COR-L47 (cell line): ENCODE results near the gene UBN1.
A peak's percentile ranks its signal among the peaks of the same experiment; 100 is the strongest.

Experiments
- DNase-seq: peaks from one replicate; lab custom pipeline; 2025; lab: John Stamatoyannopoulos, UW

Gene UBN1

DNA sequence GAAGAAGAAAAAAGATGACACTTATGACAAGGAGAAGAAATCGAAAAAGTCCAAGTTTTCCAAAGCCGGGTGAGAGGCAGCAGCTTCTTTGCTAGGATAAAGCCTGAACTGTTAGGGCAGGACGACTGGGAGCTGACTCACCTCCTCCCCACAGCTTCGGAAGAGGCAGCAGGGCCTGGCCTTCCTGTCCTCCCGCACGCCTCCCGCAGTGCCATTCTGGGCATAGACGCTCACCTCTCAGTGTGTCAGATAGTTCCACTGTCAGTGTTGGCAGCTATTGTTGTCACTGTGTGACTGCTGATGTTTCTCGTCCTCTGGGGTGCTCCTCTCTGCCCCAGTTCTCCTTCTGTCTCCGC is 12.6 kb downstream of the UBN1 start:
- no peak for DNase-seq

DNA sequence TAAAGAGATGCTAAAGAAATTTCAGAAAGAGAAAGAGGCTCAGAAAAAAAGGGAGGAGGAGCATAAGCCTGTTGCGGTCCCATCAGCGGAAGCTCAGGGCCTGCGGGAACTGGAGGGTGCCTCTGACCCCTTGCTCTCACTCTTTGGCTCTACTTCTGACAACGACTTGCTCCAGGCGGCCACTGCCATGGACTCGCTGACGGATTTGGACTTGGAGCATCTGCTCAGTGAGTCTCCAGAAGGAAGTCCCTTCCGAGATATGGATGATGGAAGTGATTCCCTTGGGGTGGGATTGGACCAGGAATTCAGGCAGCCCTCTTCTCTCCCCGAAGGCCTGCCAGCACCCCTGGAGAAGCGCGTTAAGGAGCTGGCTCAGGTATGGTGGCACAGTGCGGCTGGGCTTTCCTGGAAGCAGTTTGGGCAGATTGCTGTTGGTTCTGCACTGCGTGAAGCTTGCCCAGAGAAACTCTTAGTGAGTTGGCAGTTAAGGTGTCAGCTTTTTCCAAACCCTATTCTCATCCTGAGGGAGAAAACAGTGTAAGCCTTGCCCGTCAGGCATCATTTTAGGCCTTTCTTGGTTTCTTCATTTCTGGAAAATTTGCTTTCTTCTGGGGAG is 13.6 kb downstream of the UBN1 start:
- no peak for DNase-seq

DNA sequence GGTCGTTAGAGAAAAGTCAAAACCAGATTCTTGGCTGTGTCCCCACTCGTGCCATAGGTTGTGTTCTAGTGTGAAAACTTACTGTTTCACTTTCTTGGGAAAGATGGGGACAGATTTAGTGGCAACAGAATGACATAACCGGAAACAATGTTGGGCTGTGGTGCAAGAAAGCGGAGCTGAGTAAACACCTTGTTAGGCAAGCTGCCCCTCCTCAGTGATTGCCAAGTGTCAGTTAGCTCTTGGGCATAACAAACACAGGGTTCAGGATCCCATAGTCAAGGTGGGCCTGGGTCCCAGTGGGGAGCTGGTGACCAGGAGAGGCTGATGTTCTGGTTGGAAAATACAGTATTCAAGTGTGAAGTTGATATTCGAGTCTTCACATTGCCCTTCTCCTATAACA is 15.4 kb downstream of the UBN1 start:
- DNase-seq, result no peak

- DNase-seq, result no peak
Observed at GRCh38 chr16:4864728-4865127, 17.4 kb downstream of the UBN1 start.

DNA sequence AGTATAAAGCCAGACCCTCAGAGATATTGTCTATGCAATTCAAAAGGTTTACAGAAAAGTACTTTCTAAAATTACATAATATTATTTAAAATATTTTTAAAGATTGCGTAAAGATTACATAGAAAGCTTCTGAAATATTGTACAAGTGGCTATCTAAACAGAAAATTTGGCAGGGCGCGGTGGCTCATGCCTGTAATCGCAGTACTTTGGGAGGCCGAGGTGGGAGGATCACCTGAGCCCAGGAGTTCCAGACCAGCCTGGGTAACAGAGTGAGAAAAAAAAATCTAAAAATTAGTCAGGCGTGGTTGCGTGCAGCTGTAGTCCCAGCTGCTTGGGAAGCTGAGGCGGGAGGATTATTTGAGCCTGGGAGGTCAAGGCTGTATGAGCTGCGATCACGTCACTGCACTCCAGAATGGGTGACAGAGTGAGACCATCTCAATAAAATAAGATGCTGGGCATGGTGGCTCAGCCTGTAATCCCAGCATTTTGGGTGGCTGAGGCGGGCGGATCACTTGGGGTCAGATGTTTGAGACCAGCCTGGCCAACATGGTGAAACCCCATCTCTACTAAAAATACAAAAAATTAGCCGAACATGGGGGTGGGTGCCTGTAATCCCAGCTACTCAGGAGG is 18.1 kb downstream of the UBN1 start:
- no peak for DNase-seq

DNA sequence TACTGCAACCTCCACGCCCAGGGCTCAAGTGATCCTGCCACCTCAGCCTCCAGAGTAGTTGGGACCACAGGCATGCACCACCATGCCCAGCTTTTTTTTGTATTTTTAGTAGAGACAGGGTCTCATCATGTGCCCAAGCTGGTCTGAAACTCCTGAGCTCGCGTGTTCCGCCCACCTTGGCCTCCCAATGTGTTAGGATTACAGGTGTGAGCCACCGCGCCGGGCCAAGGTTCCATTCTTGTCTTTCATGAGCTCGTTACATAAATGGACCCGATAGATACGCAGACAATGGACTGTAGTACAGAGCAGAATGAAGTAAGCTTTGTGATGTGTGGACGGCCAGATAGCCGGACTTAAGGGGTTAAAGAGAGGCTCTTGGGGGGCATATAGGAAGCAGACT is 19.3 kb downstream of the UBN1 start:
- DNase-seq, result no peak

DNA sequence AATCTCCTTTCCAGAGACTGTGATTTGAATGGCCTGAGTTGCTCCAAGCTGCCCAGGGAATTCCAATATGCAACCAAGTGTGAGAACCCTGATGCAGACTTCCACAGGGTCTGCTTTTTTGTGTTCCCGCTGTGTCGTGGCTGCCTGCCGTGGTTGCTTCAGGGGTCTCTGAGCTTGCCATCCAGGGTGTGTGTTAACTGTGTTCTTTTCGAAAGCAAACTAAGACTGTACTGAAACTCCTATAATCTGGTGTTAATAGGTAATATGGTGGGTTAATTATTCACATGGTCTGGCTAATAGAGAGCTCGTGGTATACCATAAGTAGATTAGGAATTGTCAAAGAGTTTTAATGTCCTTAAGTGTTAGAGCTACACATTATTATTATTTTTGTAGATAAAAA is 20.7 kb downstream of the UBN1 start:
- DNase-seq, result no peak

DNA sequence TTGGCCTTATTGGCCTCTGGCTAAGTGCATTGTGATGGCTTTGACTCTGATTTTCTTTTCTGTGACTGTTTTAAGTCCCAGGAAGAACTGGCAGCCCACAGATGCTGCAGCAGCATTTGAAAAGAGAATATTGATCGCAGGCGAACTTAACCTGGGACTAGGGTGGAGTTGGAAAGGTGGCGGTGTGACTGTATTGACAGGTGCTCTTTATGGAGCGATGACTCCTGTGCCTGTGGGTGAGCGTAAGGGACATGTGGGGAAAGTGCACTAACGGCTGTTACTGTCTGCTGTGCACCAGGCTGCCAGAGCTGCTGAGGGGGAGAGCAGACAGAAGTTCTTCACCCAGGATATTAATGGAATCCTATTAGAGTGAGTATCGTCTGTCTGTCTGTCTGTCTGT is 21.3 kb downstream of the UBN1 start:
- no peak for DNase-seq

DNA sequence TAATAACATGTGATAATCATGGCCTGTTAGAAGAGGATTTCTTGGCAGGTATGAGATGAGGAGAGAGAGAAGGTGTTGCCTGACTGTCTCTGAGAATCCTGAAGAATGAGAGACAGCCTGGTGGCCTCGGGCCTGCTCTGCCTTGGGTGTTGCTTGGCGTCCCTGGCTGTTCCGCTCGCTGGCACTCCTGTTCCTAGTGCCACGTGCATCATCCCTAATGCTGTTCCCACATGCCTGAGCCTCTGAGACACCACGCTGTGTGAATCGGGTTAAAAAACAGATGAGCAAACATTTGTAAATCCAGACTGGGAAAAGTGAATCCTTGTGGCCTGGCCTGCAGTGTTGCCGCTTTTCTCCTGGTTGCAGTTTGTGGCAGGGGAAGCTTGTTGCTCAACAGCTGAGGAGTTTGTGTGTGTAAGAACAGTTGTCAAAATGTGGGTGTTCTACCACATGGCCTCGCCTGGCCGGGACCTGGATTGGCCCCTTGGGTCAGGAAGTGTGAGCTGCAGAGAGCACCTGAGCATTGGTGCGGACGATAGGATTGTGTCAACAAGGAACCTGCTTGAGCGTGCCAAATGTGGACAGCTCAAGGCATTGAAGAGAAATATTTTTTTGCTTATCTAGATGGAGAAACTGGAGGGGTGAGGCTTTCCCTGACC is 22.0 kb downstream of the UBN1 start:
- no peak for DNase-seq

DNA sequence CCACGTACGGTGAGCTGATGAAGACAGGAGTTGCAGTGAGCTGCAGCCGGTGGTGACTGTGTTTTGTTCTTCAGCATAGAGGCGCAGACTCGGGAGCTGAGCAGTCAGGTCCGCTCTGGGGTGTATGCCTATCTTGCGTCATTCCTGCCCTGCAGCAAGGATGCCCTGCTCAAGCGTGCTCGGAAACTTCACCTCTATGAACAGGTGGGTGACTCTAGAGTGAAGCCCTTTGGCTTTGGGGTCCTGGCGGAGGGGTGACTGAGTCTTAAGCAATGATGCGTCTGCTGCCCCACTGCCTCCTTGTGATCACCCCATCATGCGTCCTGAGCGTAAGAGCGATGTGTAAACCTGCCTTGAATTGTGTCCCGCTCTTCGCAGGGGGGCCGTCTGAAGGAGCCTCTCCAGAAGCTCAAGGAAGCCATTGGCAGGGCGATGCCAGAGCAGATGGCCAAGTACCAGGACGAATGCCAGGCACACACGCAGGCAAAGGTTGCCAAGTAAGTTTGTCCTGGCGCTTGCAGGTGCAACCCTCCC is 22.9 kb downstream of the UBN1 start:
- no peak for DNase-seq

GRCh38 chr16:4871071-4871470 is 23.8 kb downstream of the UBN1 start:
- no peak for DNase-seq

GRCh38 chr16:4873091-4873490 is 25.8 kb downstream of the UBN1 start:
- no peak for DNase-seq

DNA sequence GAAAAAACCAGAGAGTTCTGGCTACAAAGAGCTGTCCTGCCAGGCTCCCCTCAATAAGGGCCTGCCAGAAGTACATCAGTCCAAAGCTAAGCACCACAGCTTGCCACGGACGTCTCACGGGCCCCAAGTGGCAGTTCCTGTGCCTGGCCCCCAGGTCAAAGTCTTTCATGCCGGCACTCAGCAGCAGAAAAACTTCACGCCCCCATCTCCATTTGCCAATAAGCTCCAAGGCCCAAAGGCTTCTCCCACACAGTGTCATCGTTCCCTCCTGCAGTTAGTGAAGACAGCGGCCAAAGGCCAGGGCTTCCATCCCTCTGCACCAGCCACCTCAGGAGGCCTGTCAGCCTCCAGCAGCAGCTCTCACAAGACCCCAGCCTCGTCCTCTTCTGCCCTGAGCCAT is 27.4 kb downstream of the UBN1 start:
- no peak for DNase-seq

DNA sequence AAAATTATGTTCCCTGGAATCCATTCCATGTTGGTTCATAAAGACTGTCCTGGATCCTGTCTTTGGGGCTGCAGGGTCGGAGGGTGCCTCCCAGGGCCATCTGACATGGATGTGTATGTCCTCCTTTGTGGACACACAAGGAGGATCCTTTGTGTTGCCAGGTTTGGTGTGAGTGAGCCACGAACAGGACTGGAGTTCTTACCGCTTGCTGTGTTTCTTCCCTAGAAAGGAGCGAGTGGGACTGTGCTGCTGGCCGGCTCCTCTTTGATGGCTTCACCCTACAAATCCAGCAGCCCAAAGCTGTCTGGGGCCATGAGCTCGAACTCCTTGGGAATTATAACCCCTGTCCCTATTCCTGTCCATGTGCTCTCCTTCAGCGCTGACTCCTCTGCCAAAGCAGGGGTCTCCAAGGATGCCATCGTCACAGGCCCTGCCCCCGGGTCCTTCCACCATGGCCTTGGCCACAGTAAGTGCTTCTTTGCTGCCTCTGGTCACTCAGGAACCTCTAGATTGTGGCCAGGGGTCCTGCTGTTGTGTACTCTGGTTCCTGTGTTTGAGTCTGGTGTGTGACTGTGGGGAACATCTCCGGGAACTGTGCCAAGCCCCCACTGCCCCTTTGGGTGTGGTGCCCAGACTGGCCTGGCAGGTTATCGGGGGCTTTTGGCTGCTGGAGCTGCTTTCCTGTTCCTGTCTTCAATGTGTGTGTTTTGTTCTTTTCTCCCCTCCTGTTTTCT is 29.5 kb downstream of the UBN1 start:
- DNase-seq, result no peak

DNA sequence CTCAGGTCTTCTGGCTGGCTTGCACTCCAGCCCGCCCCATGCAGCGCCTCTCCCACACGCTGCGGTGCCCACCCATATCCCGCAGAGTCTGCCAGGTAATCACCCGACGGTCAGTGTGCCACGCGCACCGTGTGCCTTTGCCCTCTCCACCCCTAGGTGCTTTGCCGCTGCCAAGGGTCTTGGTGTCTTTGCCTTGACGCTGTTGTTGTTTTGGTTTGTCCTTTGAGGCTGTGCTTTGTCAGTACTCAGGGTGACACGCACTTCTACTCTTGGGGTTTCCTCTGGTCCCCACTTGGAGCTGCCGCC is 30.1 kb downstream of the UBN1 start:
- no peak for DNase-seq

DNA sequence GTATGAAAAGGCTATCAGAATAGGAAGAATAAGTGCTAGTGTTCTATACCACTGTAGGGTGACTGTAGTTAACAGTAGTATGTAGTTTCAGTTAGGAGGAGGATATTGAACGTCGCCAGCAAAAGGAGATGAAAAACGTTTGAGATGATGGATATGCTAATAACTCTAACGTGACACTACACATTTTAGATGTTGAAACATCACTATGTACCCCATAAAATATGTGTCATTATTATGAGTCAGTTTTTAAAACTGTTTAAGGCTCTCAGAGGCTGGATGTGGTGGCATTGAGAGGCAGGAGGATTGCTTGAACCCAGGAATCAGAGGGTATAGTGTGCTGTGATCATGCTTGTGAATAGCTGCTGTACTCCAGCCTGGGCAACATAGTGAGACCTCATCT is 31.8 kb downstream of the UBN1 start:
- no peak for DNase-seq

- DNase-seq, result no peak
Observed at GRCh38 chr16:4880006-4880580, 32.8 kb downstream of the UBN1 start.

GRCh38 chr16:4882000-4882632 is 34.8 kb downstream of the UBN1 start:
- DNase-seq, result no peak

GRCh38 chr16:4882633-4883285 is 35.5 kb downstream of the UBN1 start:
- peak; percentile 29 for DNase-seq

DNA sequence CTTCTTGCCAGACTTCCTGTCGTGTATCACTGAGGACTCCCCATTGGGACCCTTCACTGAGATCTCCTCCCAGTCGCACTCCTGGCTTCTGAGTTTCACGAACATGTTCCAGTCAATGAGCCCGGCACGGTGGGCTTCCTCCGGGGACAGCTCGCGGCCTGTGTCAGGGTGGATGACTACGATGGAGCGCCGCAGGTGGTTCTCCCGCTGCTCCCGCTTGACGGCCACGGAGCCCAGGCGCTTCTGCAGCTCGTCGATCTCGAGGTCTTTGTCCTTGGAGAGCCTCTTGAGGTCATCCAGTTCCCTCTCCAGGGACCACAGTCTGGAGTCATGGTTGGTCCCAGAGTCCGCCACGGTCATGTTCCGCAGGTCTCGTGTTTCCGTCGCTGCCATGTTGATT is 36.2 kb downstream of the UBN1 start:
- DNase-seq, result no peak

DNA sequence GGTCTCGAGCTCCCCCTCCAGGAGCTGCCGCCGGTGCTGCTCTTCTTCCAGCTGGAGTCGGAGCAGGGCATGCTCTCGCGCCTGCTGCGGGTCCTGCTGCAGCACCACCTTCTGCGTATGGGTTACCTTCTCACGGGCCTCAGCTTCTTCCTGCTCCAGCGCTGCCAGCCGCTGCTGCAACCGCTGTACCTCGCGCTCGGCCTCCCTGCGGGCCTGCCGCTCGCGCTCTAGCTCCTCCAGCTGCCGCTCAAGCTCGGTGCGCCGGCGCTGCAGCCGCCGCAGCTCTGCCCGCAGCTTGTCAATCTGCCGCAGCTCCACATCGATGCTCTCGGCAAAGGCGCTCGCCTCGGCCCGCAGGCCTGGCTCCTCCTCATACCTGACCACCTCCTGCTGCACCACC is 36.9 kb downstream of the UBN1 start:
- no peak for DNase-seq
